GM18951 (cell line): ENCODE measurements around the gene DHCR24.

ENCODE experiments used
- POLR2A ChIP-seq: IDR thresholded peaks from 4 replicates; pipeline ENCODE4 v1.6.1; 2011; ENCODE audit warnings: mild to moderate bottlenecking; ENCODE audit not compliant: insufficient read length, insufficient read depth; ENCODE audit errors: extremely low read depth
- in situ Hi-C: fragments of 300-500 bp; cut with MboI; formaldehyde crosslinking; loops from one replicate; pipeline ENCODE4 v1.12.0; 2022; ENCODE audit warnings: low sequenced_read_pairs, mixed read lengths, inconsistent platforms; ENCODE audit not compliant: unreplicated experiment

The DHCR24 gene

GRCh38 chr1:54819733-54820132 lies 67.3 kb downstream of the DHCR24 start:
- TF ChIP-seq POLR2A = no peak
- in situ Hi-C loops = loop anchor here (10.0 kb wide), 1 partner anchor 145 kb away; no protein-coding TSS in a partner anchor

GRCh38 chr1:54819195-54819536 lies 67.8 kb downstream of the DHCR24 start:
- no peak for TF ChIP-seq POLR2A
- in situ Hi-C loops = loop anchor here (10.0 kb wide), 1 partner anchor 144 kb away; no protein-coding TSS in a partner anchor

GRCh38 chr1:54818461-54819194 lies 68.4 kb downstream of the DHCR24 start:
- in situ Hi-C loops = loop anchor here (10.0 kb wide), 1 partner anchor 144 kb away; no protein-coding TSS in a partner anchor
- no peak for TF ChIP-seq POLR2A

GRCh38 chr1:54816951-54817350 lies 70.0 kb downstream of the DHCR24 start:
- in situ Hi-C loops = loop anchor here (10.0 kb wide), 1 partner anchor 142 kb away; no protein-coding TSS in a partner anchor
- no peak for TF ChIP-seq POLR2A

GRCh38 chr1:54816130-54816529 lies 70.9 kb downstream of the DHCR24 start:
- in situ Hi-C loops = loop anchor here (10.0 kb wide), 1 partner anchor 141 kb away; no protein-coding TSS in a partner anchor
- no peak for TF ChIP-seq POLR2A

GRCh38 chr1:54815086-54815876 lies 71.7 kb downstream of the DHCR24 start:
- in situ Hi-C loops = loop anchor here (10.0 kb wide), 1 partner anchor 140 kb away; no protein-coding TSS in a partner anchor
- no peak for TF ChIP-seq POLR2A

GRCh38 chr1:54814571-54814970 lies 72.4 kb downstream of the DHCR24 start:
- TF ChIP-seq POLR2A = no peak
- in situ Hi-C loops = loop anchor here (10.0 kb wide), 1 partner anchor 140 kb away; no protein-coding TSS in a partner anchor

GRCh38 chr1:54814126-54814498 lies 72.9 kb downstream of the DHCR24 start:
- TF ChIP-seq POLR2A = no peak
- in situ Hi-C loops = loop anchor here (10.0 kb wide), 1 partner anchor 139 kb away; no protein-coding TSS in a partner anchor

GRCh38 chr1:54813485-54814125 lies 73.4 kb downstream of the DHCR24 start:
- TF ChIP-seq POLR2A = no peak
- in situ Hi-C loops = loop anchor here (10.0 kb wide), 1 partner anchor 139 kb away; no protein-coding TSS in a partner anchor

GRCh38 chr1:54812801-54813484 lies 74.1 kb downstream of the DHCR24 start:
- no peak for TF ChIP-seq POLR2A
- in situ Hi-C loops = loop anchor here (10.0 kb wide), 1 partner anchor 138 kb away; no protein-coding TSS in a partner anchor

GRCh38 chr1:54811739-54812655 lies 75.0 kb downstream of the DHCR24 start:
- TF ChIP-seq POLR2A = no peak
- in situ Hi-C loops = loop anchor here (10.0 kb wide), 1 partner anchor 137 kb away; no protein-coding TSS in a partner anchor
